Fibroblast of mammary gland (primary cell): ENCODE measurements around the gene ANK2.
A peak's percentile ranks its signal among the peaks of the same experiment; 100 is the strongest.

ENCODE experiments used
- DNase-seq: peaks from one replicate; pipeline ENCODE4 v3.0.0-alpha.2; 2010; ENCODE audit warnings: low read depth
- H3K4me3 ChIP-seq: 2 replicates; pipeline ENCODE4 v1.5.1; 2011; ENCODE audit warnings: low read depth, mild to moderate bottlenecking, low read length, moderate library complexity; ENCODE audit not compliant: control insufficient read depth
- TF ChIP-seq, protein P1 (sequence below): conservative IDR thresholded peaks from 2 replicates; pipeline ENCODE4 v1.5.1; 2011; ENCODE audit warnings: low read depth, low read length, inconsistent platforms; ENCODE audit not compliant: control insufficient read depth, insufficient read depth

The ANK2 gene

DNA sequence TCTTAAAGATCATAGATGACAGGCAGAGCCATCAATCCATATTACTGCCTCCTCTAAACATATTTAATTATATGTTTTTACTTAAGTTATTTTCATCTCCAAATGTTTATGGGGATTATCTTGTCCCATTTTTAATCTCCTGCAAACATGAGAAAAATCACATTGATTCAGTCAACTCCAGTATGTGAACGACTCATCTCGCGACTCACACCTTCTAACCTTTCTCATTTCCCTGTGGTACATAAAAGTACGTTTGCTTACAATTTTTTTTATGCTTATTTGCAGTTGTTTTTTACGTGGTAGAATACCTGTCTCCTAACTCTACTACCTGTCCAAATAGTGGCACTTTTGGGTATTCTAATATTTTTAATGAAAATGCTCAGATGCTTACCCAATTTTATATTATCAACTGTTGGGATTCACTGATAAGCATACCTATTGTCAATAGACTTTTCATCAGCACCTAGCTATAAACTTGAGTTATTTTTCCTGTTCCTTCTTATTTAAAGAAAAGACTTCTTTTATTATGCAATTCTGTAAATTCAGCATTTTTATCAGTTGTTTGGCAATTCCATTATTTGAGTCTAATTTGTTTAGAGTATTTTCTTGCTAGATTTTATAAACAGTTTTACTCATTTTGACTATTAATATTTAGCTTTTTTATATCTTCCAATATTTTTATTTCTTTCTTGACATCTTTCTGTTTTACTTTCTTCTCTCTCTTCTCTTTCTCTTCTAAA lies 276.6 kb downstream of the ANK2 start:
- DNase-seq, result peak; percentile 45
- TF ChIP-seq, protein P1, sequence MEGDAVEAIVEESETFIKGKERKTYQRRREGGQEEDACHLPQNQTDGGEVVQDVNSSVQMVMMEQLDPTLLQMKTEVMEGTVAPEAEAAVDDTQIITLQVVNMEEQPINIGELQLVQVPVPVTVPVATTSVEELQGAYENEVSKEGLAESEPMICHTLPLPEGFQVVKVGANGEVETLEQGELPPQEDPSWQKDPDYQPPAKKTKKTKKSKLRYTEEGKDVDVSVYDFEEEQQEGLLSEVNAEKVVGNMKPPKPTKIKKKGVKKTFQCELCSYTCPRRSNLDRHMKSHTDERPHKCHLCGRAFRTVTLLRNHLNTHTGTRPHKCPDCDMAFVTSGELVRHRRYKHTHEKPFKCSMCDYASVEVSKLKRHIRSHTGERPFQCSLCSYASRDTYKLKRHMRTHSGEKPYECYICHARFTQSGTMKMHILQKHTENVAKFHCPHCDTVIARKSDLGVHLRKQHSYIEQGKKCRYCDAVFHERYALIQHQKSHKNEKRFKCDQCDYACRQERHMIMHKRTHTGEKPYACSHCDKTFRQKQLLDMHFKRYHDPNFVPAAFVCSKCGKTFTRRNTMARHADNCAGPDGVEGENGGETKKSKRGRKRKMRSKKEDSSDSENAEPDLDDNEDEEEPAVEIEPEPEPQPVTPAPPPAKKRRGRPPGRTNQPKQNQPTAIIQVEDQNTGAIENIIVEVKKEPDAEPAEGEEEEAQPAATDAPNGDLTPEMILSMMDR, result no peak
- H3K4me3 ChIP-seq, result no peak overlapping the region

GRCh38 chr4:113327494-113327893 lies 278.0 kb downstream of the ANK2 start:
- no peak overlapping the region for H3K4me3 ChIP-seq
- DNase-seq, result peak; percentile 70
- TF ChIP-seq, protein P1, result no peak

DNA sequence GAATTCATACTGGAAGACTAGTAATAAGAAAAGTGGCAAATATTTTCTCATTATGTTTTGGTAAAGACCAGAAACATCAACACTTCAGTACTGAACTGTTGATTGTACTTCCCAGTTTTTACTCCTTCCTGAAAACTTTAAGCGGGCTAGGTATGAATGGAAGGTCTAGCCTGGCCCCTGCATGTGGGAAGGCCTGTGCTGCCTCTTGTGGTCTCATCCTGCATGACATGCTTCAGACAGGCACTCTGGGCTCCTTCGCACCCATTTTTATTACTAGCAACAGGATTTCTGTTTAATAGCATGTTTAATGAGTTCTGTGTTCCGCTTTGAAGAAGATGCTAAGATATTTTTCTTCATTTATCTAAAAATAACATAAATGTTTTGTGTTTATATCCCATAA lies 279.1 kb downstream of the ANK2 start:
- TF ChIP-seq, protein P1, result peak; percentile 32
- DNase-seq, result no peak
- no peak overlapping the region for H3K4me3 ChIP-seq

DNA sequence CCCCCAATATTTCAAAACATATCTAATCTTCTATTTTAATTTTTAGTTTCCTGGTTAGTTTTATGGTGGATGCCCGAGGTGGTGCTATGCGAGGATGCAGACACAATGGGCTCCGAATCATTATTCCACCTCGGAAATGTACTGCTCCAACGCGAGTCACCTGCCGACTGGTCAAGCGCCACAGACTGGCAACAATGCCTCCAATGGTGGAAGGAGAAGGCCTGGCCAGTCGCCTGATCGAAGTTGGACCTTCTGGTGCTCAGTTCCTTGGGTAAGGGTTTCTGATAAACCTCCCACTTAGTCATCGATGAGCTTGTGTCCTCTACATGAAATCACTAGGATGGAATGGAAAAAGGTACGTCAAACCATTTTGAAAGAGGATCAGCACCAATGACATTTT lies 280.7 kb downstream of the ANK2 start:
- TF ChIP-seq, protein P1, result no peak
- no peak overlapping the region for H3K4me3 ChIP-seq
- DNase-seq, result no peak

GRCh38 chr4:113331811-113332210 lies 282.4 kb downstream of the ANK2 start:
- TF ChIP-seq, protein P1, result no peak
- no peak overlapping the region for H3K4me3 ChIP-seq
- no peak for DNase-seq

DNA sequence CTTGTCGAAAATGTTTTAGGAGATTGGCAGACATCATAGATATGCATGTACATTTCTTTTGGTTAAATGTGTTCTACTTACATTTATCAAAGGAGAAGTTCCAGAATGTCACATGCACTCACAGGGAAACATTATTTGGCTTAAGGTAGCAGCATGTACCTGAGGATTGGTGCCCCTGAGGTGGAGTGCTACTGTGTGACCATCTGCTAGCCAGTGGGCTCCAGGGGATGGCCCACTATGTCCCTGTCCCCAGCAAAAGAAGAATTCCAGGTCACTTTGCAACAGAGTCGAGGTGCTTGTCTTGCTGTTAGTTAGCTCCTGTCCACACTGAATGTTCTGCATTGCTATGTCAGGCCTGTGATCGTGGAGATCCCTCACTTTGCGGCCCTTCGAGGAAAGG lies 283.2 kb downstream of the ANK2 start:
- TF ChIP-seq, protein P1, result no peak
- no peak for DNase-seq
- no peak overlapping the region for H3K4me3 ChIP-seq
